Amniotic epithelial cell (primary cell): Measurements from ENCODE around the gene UBE2E2.
"Not testable (repeated sequence)": the region's sequence is repeated elsewhere in the genome, so short reads cannot be mapped to it uniquely, and the experiment has no call there.

Experiments
- DNase-seq: peaks from one replicate; pipeline ENCODE4 v3.0.0-alpha.2; 2010; ENCODE audit warnings: low read depth

The UBE2E2 gene

GRCh38 chr3:23202921-23203707 is at the start of gene UBE2E2:
Gene UBE2E2 (plus strand): TSS chr3:23203327.
- DNase-seq = peak; percentile 49

- DNase-seq = no peak
These were observed 49.7 kb upstream of the UBE2E2 start for GRCh38 chr3:23153436-23153835.

GRCh38 chr3:23157331-23157730 is 45.8 kb upstream of the UBE2E2 start:
- DNase-seq = no peak

DNA sequence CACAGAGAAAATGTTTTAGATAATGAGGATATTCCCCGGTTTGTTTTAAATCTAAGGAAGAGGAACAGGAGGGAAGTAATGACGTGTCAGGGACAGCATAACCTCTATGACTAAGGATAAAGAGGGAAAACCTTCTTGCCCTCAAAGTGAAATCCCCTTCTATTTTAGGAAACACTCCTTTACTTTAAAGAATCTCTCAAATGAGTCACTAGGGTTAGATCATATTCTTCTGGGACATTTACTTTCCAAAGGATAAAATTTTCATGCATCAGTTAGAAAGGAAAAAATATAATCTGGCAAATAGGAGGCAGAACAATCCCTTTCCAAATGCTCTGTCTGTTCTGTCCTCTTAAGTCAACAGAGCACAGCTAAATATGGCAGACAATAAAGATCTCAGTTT is 43.2 kb upstream of the UBE2E2 start:
- DNase-seq = peak; percentile 42

GRCh38 chr3:23161308-23161707 is 41.8 kb upstream of the UBE2E2 start:
- DNase-seq = no peak

- no peak for DNase-seq
These were observed 41.1 kb upstream of the UBE2E2 start for GRCh38 chr3:23161896-23162570.

GRCh38 chr3:23162934-23163333 is 40.2 kb upstream of the UBE2E2 start:
- DNase-seq = no peak

GRCh38 chr3:23164746-23165145 is 38.4 kb upstream of the UBE2E2 start:
- no peak for DNase-seq

GRCh38 chr3:23165571-23165970 is 37.6 kb upstream of the UBE2E2 start:
- no peak for DNase-seq

- no peak for DNase-seq
These were observed 36.9 kb upstream of the UBE2E2 start for GRCh38 chr3:23166276-23166675.

- no peak for DNase-seq
These were observed 36.3 kb upstream of the UBE2E2 start for GRCh38 chr3:23166845-23167244.

GRCh38 chr3:23169551-23169950 is 33.6 kb upstream of the UBE2E2 start:
- no peak for DNase-seq

DNA sequence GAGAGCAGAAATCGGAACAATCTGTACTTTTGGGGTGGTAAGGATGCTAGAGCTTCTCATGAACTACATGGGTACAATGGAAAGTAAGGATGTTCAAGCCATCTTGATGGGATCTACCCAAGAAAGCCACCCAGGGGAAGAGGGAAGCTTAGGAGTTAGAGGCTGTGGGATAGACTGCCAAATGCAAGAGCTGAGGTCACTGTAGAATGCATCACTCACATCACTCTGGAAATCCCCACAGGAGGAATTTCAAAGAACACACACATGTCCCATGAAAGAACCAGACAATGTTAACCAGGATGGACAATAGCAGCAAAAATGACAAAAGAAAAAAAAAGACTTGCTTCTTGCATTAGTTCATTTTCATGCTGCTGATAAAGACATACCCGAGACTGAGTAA is 32.8 kb upstream of the UBE2E2 start:
- no peak for DNase-seq

DNA sequence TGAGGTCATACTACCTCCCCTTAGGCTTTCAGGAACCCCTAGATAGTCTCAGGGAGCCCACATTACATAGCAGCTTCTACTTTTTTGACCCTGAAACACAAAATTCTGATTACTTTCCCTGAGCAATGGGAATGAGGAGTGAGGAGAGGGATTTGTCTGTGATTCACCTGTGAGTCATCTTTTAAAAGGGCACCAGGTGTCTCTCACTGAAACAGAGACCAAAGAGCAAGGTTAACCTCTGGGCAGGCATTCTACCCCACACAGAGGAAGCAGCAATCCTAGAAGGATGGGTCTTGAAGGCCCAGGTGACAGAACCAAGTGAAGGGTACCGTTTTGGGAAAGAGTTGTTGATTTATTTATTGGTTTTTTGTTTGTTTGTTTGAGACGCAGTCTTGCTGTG is 31.1 kb upstream of the UBE2E2 start:
- DNase-seq = no peak

DNA sequence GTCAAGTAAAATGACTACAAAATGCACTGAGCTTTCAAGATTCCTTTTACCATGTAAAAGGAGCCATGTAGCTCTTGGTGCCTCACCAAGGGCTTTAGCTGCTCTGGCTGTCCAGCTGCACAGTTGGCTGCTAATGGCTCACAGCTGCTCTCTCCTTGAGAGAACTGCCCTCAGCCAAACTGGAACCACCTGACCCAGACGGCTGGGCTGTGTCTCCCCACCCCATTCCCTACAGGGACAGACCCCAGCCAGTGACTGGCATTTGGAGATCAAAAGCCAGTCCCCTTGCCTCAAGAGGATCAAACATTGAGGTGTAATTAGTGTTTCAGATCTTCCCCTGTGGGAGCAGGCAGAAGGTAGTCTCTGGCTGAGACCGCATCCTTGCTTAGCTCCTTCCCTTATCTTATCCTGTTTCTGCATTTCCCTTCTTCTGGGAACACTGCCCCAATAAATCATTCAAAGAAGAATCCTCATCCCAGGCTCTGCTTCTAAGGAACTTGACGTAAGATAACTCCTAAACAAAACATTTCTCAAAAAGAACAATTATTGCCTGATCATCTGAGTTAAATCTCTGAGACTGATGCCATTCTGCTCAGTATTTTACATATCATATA is 28.6 kb upstream of the UBE2E2 start:
- DNase-seq = peak; percentile 51

DNA sequence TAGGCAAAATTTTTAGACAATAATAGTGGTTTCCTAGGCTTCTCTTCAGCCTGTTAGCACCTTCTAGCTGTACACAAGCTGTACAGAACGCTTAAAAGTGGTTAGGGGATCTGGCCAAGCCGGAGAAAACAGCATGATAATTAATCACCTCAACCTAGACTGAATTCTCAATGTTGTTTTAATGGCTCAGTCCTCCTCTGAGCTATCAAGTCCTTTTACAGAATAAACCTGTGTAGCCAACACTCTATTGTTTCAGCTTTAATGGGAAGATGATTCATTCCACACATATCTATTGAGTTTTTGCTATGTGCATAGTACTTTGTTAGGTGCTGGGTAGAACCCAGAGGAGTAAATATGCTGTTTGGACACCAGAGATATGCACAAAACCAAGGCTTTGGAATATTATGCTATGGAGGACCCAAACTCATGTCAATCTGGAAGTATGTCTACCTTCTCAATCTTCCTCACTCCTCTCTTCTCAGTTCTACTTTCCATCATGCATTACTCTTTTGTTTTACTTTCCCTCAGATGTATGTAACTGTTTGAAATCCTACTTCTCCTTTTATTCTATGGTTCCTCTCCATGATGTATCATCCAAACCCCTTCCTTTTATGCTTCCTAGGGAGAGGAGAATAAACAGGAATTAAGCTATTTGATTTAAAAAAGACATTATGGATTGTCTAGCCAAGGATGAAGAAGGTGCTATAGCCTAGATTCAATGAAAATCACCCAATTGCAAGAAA is 27.6 kb upstream of the UBE2E2 start:
- DNase-seq = no peak

- not testable (repeated sequence) for DNase-seq
These were observed 26.3 kb upstream of the UBE2E2 start for GRCh38 chr3:23176839-23177238.

DNA sequence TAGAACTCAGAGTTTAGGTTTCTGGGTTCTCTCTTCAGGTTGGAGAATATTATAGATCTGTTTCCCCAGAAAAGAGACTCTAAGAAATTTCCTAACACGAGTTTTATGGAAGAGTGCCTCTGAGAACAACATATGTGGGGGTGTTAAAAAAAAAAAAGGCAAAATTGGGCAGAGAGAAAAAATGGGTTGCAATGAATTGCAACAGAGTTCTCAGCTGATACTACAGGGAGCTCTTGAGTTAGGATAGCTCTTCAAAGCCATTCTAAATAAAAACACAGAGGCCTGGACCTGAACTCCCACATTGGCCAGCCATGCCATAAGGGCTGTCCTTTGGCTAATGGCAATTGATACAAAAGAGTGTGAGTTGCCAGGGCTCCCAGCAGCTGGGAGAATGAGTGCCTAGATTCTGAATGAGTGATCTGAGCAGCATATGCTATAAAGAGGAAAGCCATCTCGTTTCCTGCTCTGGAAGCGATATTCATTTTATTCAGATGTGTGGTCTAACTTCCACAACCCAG is 20.1 kb upstream of the UBE2E2 start:
- DNase-seq = no peak

GRCh38 chr3:23183731-23184130 is 19.4 kb upstream of the UBE2E2 start:
- peak; percentile 59 for DNase-seq

GRCh38 chr3:23185861-23186260 is 17.3 kb upstream of the UBE2E2 start:
- DNase-seq = peak; percentile 4

DNA sequence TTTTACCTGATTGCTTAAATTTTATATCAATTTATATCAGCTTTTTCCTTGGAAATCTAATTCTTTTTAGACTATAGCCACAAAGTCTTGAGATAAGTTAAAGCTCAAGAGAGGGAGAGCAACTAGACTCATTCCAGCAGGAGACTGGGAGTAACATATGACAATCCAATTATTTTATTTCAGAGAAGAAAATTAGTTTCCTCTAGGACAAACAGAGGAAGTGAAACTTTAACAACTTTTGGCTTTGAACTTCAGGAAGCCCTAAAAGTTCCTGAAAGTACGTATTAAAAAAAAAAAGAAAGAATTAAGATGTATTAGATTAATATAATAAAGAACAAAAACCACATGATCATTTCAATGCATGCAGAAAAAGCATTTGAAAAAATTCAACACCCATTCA is 13.9 kb upstream of the UBE2E2 start:
- DNase-seq = no peak

DNA sequence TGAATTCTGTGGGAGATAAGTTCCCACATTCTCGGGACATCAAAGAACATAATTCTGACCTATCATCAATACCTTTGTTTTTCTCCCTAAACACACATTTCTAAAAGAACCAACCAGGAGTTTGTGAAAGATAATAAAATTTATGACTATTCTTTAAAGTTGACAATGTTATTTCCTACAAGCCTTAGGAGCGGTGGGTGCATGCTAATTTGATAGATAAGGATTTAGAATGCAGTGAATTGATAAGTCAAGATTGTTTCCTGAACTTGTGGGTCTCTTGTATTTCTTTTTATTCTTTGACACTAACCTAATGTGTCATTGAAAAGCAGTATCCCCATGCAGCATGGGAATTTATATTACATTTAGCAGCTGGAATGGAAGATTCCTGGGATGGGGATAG is 10.3 kb upstream of the UBE2E2 start:
- DNase-seq = no peak
